ENCODE data around the gene GAPVD1.
"Not testable (repeated sequence)": the region's sequence is repeated elsewhere in the genome, so short reads cannot be mapped to it uniquely, and the experiment has no call there.

The GAPVD1 gene

DNA sequence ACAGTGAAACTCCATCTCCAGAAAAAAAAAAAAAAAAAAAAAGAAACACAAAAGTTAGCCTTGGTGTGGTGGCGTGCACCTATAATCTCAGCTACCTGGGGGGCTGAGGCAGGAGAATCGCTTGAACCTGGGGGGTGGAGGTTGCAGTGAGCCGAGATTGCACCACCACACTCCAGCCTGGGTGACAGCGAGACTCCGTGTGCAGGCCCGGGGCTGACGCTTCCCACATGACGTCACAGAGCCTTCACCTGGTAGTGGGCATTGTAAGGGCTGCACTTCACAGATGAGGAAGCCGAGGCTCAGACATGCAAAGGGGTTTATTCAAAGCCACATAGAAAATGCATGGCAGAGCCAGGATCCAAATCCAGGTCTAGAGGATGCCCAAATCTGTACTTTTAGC lies 114.2 kb downstream of the GAPVD1 start:
- no peak for DNase-seq

DNA sequence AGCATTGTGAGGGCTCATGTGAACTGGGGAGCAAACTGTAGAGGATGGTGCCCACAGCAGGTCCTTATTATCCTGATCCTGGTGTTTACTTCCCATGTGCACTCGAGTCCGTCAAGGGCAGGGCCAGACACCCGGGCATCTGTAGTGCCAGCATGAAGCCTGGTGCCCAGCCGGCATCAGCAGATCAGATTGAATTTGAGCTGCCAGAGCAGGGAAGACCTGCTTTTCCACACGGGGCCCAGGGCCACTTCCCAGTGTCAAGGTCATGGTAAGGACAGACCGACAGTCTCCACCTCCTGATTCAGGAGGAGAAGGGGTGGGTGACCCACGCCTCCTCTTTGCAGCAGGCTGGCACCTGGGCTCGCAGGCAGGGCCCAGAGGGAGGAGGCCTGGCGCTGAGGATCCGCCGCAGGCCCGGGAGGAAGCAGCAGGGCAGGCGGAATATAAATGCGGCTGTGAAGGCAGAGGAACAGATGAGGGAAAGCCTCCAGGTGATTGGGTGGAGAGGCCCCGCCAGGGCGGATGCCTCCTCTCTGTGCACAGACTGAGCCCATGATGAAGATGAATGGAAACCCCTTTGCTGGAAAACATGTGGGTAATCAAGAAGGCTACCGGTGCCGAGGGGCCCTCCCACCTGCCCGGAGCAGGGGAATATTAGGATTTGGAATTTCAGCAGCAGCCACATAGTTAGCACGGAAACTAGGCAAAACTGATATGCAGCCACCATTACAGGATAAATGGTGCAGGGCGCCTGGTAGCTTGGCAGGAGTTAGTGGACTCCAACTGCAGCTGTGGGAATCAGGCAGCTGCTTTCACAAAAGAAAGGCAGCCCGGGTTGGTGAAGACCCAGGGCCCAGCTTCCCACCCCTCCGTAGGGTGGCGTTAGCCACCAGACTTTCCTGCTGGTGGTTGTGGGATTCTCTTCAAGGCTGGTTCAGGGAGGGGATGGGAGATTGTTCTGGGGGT lies 114.9 kb downstream of the GAPVD1 start:
- DNase-seq = no peak

DNA sequence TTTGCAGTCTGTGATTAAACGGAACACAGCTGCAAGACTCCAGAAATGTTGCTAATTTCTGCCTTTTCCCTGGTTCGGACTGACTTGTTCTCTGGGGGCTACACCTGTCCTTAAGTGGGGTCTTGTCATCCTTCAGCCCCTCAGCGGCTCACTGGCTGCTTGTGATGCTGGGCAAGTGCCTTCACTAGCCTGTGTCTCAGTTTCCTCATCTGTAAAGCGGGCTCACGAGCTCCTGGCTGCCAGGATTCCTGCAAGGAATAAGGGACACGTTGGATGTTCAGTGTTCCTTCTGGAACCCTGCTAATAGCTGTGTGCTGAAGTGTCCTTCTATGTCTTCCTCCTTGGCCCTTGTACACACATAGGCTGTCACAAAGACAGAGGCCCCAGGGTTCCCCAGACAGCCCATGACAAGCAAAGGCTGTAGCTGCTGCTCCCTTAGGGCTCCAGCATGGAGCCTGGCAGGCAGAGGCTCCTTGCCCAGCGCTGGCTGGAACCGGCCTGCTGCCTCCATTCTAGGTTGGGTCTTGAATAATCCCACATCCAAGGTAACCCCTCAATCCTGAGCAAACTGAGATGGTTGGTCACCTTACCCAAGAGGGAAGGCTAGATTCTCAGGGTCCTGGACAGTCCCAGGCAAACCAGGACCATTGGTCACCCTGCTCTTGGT lies 116.1 kb downstream of the GAPVD1 start:
- DNase-seq = no peak

DNA sequence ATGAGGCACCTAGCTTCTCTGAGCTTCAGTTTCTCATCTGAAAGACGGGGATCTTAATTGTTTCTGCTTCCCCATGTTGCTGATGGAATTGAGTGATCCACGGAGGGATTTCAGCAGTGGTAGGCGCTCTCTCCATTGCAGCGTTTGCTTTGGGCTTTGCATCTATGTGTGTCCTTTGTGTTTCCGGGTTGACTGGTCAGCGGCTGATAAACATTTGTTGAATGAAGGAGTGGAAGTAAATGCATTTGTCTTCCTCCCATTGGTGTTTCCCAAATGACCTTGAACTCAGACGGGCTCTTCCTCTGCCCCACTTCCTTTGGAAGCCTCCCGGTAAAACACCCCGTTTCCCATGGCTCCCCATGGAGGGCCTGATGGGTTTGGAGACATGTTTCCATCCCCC lies 117.2 kb downstream of the GAPVD1 start:
- DNase-seq = no peak

DNA sequence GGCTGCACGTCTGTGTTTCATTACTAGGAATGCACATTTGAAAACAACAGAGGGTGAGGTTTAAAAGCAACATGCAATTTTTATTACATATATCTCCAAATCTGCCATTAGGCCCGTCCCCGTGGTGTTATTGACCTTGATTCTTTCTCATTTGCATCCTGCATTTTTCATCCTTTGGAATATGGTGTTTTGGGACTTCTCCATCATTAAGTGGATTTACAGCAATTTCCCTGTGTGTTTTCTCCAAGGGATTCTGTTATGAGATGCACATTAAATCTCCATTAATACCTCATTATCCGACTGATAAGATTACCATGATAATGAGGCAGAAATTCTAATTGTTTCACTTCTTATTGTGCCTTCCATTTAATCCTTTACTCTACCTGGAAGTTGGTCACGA lies 117.6 kb downstream of the GAPVD1 start:
- DNase-seq = no peak

DNA sequence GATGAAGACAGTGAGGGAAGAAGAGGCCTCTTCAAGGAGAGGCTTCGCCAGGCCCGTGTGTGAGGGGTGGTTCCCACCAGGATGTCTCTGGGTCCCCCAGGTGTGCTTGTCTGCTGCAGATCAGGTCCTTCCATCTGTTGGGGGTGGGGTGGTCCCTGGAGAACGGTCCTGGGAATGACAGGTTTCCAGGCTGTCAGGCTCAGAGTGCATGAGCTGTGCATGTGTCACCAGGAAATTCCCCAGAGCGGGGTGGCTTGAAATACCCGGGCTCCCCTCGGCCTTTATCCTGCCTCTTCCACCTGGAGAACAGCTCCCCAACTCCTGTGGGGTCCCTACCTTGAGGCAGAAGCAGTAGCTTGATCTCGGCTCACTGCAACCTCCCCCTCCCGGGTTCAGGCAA lies 118.8 kb downstream of the GAPVD1 start:
- DNase-seq = no peak

DNA sequence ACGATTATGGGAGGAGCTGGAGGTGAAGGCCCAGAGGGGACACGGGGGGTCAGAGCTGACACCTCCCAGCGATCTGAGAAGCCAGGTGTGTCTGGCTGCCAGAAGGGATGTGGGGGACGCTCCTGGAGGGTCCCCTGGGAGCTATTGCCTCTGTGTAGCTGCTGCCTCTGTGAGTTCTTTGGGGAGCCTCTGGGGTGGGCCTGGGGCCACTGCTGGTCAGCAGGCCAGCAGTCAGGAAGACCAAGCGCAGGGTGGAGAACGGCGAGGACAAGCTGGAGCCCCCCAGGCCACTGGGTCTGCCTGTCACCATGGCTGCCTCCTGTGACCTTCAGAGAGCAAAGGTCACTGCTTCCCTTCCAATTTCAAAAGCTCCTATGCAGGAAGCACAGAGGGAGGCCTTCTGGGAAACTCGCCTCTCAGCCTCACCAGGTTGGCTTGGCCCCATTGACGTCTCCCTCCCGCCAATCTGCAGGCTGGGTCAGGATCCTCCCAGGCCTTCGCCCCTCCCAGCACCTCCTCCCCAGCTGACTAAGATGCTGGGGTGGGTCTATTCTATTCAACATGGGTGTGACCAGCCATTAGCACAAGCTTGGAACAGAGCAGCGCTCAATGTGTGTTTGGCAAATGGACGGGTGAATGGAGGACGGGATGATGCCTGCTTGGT lies 126.4 kb downstream of the GAPVD1 start:
- no peak for DNase-seq

DNA sequence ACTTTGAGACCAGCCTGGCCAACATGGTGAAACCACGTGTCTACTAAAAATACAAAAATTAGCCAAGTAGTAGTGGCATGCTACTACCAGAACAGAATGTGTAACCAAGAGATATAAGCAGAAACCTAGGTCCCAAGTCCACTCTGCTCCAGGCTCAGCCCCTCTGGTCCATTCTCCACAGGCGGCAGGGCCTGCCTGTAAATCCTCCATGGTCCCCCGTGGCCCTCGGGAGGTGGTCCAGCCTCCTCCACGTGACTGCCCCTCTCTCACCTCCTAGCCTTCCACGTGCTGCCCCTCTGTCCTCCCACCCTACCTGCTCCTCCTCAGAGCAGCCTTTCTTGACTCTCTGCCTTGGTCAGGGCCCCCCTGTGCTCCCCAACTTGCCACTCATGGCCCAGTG lies 127.4 kb downstream of the GAPVD1 start:
- DNase-seq = no peak

DNA sequence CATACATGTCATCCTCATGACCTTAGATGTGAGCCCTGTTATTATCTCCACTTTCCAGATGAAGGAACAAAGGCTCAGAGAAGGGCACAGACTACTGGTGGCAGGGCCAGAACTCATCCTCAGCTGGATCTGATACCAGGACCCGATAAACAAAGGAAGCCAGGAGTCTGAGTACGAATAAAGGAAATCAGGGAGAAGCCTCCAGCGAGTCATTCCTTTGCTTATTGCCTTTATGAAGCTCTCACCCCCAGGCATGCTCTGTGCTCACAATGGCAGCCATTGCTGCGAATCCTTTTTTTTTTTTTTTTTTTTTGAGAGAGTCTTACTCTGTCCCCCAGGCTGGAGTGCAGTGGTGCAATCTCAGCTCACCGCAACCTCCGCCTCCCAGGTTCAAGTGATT lies 130.1 kb downstream of the GAPVD1 start:
- no peak for DNase-seq

DNA sequence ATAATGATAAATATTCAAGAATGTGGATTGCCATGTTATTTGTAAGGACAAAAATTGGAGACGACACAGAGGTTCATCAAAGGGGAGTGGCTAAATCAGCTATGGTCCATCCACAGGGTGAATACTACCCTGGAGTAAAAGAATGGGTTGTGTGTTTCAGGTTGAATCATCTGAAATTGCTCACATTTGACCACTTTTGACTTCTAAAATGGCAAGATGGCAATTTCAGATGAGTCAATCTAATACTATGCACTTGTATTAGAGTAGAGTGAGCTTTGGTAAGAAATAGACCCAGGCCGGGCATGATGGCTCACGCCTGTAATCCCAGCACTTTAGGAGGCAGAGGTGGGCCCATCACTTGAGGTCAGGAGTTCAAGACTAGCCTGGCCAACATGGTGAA lies 131.8 kb downstream of the GAPVD1 start:
- DNase-seq = no peak

DNA sequence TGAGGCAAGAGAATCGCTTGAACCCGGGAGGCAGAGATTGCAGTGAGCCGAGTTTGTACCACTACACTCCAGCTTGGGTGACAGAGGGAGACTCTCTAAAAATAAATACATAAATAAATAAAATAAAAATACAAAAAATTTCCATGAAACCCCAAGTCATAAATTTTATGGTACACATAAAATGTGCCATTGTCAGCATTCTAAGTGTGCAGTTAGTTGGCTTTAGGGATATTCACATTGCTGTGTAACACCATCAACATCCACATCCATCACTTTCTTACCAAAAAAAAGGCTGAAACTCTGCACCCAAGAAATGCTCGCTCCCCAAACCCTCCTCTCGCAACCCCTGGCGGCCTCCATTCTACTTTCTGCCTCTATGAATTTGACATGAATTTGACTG lies 135.2 kb downstream of the GAPVD1 start:
- no peak for DNase-seq

DNA sequence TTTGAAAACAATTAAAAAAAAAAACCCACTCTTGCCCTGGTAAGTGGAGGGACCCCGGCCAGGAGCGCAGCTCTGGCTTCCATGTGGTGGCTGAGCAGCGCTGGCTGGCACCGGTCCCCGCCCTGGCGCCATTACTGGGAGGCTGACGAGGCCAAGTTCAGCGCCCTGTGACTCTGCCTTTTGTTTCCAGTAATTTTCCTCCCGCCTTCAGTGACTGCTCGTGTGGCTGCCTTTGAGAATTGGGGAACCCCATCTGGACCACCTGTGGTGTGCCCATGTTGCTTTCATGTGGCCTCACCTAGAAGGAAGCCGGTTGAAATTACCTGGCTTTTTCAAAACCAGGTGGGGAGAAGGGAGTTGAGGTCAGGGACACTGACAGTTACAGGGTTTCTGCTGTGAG lies 136.1 kb downstream of the GAPVD1 start:
- DNase-seq = no peak

DNA sequence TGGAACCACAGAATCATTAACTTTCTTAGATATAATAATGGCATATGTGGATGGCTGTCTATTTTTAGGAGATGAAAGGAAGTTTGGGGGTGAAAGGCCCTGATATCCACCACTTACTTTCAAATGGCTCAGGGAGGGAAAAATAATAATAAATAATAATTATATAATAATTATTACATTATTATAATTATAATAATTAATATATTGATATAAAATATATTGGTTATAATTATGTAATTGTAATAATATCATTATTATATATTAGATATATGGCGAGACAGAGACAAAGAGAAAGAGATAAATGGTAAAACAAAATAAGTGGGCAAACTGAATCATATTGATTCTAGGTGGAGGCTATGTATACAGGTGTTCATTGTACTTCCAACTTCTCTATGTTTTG lies 136.6 kb downstream of the GAPVD1 start:
- DNase-seq = no peak

DNA sequence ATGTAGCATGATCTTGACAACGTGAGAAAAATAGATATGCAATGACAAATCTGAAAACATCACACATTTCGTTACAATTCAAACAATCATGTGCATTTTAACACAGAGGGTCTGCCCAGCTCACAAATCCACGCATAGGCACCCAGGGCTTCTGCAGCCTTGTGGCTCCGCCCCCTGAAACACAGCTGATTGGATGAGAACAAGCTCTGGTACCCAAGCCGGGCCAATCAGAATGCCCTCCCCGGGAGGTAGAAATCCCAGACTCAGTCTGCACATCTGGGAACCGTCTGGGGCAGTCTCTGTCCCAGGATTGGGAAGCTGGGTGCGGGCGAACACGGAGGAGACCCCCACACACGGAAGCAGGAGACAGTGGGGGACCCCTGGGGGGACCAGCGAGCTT lies 137.5 kb downstream of the GAPVD1 start:
- no peak for DNase-seq

DNA sequence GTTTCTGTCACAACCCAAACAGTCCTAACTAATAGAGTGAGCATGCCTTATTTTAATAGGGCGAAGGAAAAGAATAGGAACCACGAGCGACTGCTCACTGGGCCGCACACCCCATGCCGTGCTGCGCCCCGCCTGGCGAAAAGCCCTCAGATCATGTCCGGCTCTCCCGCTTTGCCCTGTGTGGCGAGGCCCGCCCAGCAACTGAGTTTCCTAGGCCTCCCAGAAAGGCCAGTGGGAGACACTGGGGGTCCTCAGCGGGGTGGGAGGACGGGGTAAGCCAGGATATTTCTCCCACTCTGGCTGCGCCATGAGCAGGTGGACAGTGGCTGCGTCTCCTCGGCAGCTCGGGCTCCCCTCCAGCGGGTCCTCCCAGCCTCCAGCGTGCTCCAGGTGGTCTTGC lies 138.0 kb downstream of the GAPVD1 start:
- no peak for DNase-seq

DNA sequence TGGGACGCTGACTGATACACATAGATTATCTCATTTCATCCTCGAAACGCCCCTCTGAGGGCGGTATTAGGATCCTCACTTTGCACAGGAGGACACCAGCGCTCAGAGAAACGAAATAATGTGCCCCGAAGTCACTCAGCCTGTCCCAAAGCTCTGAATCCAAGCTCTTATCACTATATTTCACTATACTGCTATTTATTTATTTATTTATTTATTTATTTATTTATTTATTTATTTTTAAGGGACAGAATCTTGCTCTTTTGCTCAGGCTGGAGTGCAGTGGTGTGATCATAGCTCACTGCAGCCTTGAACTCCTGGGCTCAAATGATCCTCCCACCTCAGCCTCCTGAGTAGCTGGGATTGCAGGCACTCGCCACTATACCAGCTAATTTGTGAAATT lies 138.6 kb downstream of the GAPVD1 start:
- DNase-seq = not testable (repeated sequence)

DNA sequence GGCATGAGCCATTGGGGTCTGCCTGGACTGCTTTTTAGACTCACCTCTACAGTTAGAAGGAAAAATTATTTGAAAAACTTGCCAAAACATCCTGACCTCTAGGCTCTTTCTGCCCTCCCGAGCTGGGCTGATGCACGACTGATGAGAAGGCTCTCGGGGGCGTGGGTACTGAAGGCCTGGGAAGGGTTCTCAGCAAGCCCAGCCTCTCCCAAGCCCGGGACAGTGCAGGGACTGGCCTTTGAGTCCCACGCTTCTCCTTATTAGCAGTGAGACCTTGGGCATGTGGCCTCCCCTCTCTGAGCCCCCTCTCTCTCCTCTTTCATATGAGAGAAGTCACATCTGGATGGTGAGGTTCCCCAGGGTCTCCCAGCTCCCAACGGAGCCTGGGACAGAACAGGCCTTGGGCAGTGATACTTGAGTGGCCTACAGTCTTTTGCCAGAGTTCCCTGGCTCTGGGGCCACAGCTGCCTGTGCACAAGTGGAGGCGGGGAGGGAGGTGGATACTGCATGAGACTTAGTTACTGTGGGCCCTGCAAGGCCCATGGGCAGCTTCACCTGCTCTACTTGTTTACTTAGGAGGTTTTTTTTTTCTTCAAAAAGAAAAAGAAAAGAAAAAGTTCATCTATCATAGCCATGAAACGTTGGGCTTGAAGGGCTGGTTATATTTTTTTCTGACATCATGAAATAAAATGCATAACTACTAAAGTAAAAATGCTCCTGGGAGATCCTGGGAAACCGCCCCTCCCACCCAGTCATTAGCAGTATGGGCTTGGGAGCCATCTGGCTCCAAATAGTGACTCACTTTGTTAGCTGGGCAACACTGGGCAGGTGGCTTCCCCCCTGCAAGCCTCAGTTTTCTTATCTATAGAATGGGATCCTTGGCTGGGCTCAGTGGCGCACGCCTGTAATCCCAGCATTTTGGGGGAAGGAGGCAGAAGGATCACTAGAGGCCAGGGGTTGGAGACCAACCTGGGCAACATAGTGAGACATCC lies 139.4 kb downstream of the GAPVD1 start:
- DNase-seq = no peak

DNA sequence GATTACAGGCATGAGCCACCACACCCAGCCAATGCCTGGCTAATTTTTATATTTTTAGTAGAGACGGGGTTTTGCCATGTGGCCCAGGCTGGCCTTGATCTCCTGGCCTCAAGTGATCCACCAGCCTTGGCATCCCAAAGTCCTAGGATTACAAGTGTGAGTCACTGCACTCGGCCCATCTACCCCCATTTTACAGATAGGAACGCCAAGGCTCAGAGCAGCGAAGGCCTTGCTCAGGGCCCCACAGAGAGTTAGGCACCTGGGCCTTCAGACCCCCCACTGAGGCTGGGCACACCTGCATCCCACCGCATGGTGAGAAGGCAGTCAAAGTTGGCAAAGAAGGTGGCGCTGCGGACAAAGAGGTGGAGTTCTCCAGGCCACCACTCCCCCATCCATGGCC lies 143.1 kb downstream of the GAPVD1 start:
- no peak for DNase-seq

DNA sequence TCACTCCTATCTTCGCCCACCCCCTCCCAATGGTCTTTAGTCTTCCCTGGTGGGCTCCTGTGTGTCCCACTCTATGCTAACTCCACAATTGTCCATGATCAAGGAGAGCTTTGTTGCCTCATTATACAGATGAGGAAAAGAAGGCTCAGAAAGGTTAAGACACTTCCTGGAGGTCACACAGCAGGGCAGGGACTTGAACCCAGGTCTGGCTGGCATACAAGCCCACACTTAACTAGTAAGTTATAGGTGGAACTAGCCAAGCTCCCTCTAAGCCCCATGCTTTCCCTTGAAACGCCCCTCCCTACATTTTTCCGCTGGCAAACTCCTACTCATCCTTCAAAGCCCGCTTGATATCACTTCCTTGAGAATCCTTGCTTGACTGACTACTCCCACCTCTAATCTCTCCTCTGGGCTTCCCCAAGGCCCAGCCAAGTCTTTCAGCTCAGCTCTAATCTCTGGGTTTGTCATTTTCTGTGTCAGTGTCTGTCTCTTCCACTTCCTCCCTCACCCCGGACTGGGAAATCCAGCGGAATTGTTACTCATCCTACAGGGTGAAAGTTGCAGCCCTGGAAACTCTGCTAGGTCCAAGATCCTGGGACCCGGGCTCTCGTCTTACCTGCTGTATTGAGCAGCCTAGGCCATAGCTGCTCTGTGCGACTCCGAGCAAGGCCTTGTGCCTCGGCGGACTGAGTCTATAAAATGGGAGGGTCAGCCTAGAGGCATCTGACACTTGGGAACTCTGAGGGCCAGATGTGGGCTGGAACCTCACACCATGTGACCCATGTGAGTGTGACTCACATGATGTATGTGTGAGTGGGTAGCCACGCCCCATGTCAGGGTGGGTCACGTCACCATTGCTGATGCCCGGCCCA lies 144.5 kb downstream of the GAPVD1 start:
- DNase-seq = no peak

DNA sequence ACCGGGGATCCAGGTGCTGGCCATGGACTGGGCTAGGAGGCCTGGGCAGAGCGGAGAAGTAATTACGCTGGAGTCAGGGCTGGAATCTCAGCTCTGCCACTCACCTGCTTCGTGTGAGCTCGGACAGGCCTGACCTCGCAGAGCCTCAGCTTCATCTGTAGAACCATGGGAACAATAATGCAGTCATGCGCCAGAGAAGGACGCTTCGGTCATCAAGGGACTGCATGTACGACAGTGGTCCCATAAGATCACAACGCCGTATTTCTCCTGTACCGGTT lies 145.1 kb downstream of the GAPVD1 start:
- no peak for DNase-seq

DNA sequence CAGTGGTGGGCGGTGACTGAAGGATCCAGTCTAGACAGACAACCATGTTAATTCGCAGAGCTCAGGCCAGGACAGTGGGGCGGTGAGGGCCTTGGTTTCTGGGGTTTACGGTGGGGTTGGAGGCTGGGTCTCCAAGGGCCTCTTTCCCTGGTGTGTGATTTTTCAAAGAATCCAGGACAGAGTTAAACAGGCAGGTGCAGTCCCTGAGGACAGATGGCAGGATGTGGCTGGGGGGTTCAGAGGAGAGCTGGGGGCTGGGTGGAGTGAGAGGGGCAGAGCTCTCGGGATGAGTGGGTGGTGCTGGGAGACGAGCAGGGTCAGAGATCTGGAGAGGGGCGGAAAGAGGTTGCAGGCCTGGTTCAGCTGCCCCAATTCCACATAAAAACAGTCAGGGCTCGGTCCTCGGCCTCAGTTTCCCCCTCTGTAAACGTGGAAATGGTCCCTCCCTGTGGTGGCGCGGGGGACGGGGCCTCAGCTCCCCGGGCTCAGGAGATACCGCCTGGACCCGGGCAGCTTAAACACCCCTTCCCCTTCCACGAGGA lies 145.9 kb downstream of the GAPVD1 start:
- no peak for DNase-seq
